ENCODE data around the gene IL1RAPL1.

Gene IL1RAPL1

GRCh38 chrX:29561417-29561816, 974.2 kb downstream of the IL1RAPL1 start:
- Histone ChIP-seq H3K36me3 (ENCODE audit: low read length) (no peaks in the 10 kb centered on the region), H3K9me3 (ENCODE audit: insufficient read depth, low read length) (no peaks in the 10 kb centered on the region), H3K9ac (ENCODE audit: low read length) (no peak overlapping the region), H3K4me3 (ENCODE audit: insufficient read depth, low read length, poor library complexity, severe bottlenecking) (no peak overlapping the region), H3F3A (ENCODE audit: insufficient read depth) (no peaks in the 10 kb centered on the region), H3K27ac (ENCODE audit: low read depth, low read length) (no peak overlapping the region), H3K27me3 (ENCODE audit: low read length) (no peaks in the 10 kb centered on the region), H4K20me1 (ENCODE audit: low read depth, low read length) (no peaks in the 10 kb centered on the region), H2AFZ (ENCODE audit: low read depth, low read length, severe bottlenecking) (no peak overlapping the region), H3K9me2 (replicated peaks; ENCODE audit: insufficient read depth, low read length) (no peaks in the 10 kb centered on the region), H3K4me2 (ENCODE audit: low read depth, low read length, poor library complexity, severe bottlenecking) (no peak overlapping the region), H3K79me2 (ENCODE audit: insufficient read depth, low read length) (no peaks in the 10 kb centered on the region)
- TF ChIP-seq EZH2phosphoT487 (conservative IDR thresholded peaks at IDR 0.05; ENCODE audit: low read length), result no peak
- TF ChIP-seq, protein P1, sequence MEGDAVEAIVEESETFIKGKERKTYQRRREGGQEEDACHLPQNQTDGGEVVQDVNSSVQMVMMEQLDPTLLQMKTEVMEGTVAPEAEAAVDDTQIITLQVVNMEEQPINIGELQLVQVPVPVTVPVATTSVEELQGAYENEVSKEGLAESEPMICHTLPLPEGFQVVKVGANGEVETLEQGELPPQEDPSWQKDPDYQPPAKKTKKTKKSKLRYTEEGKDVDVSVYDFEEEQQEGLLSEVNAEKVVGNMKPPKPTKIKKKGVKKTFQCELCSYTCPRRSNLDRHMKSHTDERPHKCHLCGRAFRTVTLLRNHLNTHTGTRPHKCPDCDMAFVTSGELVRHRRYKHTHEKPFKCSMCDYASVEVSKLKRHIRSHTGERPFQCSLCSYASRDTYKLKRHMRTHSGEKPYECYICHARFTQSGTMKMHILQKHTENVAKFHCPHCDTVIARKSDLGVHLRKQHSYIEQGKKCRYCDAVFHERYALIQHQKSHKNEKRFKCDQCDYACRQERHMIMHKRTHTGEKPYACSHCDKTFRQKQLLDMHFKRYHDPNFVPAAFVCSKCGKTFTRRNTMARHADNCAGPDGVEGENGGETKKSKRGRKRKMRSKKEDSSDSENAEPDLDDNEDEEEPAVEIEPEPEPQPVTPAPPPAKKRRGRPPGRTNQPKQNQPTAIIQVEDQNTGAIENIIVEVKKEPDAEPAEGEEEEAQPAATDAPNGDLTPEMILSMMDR (IDR thresholded peaks at IDR 0.05; ENCODE audit: insufficient read depth, low read length, poor library complexity, severe bottlenecking), result no peak

DNA sequence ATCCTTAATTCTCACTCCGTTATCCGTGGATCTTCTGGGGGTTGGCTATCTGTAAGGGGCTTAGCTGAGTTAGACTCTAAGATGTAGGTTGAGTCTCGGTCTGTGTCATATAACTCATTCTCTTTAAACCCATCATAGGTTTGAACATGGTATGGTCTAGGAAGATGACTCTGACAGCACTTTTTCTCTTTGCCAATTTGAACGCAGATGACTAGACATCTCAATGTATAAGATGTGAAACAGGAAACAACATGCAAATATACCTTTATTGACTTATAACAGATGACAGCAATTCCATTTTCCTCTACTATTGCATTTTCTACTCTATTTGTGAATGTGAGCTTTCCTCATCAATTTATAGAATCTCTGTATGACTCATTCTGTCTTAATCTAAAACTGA, 993.3 kb downstream of the IL1RAPL1 start:
- H3K9me3 ChIP-seq (ENCODE audit: insufficient read depth, low read length), result no peaks in the 10 kb centered on the region
- no peak overlapping the region for H3K4me3 ChIP-seq (ENCODE audit: insufficient read depth, low read length, poor library complexity, severe bottlenecking)

DNA sequence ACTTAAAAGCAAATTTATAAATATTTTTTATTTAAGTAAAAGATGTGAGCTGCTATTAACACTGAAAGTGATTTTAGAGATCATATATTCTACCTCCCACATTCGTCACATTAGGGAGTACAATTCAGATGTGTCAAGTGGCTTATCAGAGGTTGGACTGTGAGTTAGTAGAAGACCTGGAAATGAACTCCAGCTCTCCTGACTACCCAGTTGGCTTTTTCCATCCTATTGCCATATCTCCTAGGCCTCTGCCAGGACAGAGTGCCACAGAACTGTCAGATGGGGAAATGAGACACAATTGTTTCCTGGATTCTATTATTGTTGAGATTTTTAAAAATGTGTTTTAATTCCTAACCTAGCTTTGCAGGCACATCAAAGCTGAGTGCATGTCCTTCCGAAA, 994.0 kb downstream of the IL1RAPL1 start:
- no peaks in the 10 kb centered on the region for H3K79me2 ChIP-seq (ENCODE audit: insufficient read depth, low read length)
- H3K4me2 ChIP-seq (ENCODE audit: low read depth, low read length, poor library complexity, severe bottlenecking), result no peak overlapping the region
- H3K27me3 ChIP-seq (ENCODE audit: low read length), result no peaks in the 10 kb centered on the region
- no peaks in the 10 kb centered on the region for H3K36me3 ChIP-seq (ENCODE audit: low read length)
- H3F3A ChIP-seq (ENCODE audit: insufficient read depth), result no peaks in the 10 kb centered on the region
- no peak for TF ChIP-seq EZH2phosphoT487 (conservative IDR thresholded peaks at IDR 0.05; ENCODE audit: low read length)
- H3K27ac ChIP-seq (ENCODE audit: low read depth, low read length), result no peak overlapping the region
- no peak overlapping the region for H3K9ac ChIP-seq (ENCODE audit: low read length)
- no peaks in the 10 kb centered on the region for H3K9me2 ChIP-seq (replicated peaks; ENCODE audit: insufficient read depth, low read length)
- H3K9me3 ChIP-seq (ENCODE audit: insufficient read depth, low read length), result no peaks in the 10 kb centered on the region
- H4K20me1 ChIP-seq (ENCODE audit: low read depth, low read length), result no peaks in the 10 kb centered on the region
- no peak overlapping the region for H2AFZ ChIP-seq (ENCODE audit: low read depth, low read length, severe bottlenecking)
- no peak overlapping the region for H3K4me3 ChIP-seq (ENCODE audit: insufficient read depth, low read length, poor library complexity, severe bottlenecking)

More for the DNA sequence above, 993.3 kb downstream of the IL1RAPL1 start:
- Histone ChIP-seq H3K79me2 (ENCODE audit: insufficient read depth, low read length) (no peaks in the 10 kb centered on the region), H3K27me3 (ENCODE audit: low read length) (no peaks in the 10 kb centered on the region), H3K9ac (ENCODE audit: low read length) (no peak overlapping the region), H3F3A (ENCODE audit: insufficient read depth) (no peaks in the 10 kb centered on the region), H3K9me2 (replicated peaks; ENCODE audit: insufficient read depth, low read length) (no peaks in the 10 kb centered on the region), H3K27ac (ENCODE audit: low read depth, low read length) (no peak overlapping the region), H4K20me1 (ENCODE audit: low read depth, low read length) (no peaks in the 10 kb centered on the region), H3K4me2 (ENCODE audit: low read depth, low read length, poor library complexity, severe bottlenecking) (no peak overlapping the region), H3K36me3 (ENCODE audit: low read length) (no peaks in the 10 kb centered on the region), H2AFZ (ENCODE audit: low read depth, low read length, severe bottlenecking) (no peak overlapping the region)
- TF ChIP-seq EZH2phosphoT487 (conservative IDR thresholded peaks at IDR 0.05; ENCODE audit: low read length), result no peak
- TF ChIP-seq, protein P1 (IDR thresholded peaks at IDR 0.05; ENCODE audit: insufficient read depth, low read length, poor library complexity, severe bottlenecking), result no peak

DNA sequence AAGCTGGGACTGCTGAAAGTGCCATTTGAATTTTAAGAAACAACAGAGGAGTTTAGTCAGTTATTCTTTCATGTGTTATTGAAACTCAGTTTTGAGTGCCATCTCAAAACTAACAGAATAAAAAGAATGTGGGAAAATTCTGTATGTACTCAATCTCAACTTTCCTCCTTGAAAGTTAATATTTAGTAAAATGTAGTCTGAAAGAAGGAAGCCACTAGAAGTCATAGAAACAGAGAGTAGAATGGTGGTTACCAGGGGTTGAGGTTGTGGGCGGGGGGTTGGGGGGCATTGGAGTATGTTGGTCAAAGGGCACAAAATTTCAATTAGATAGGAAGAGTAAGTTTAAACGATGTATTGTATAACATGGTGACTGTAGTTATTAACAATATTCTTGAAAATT, 999.9 kb downstream of the IL1RAPL1 start:
- Histone ChIP-seq H3K9me2 (replicated peaks; ENCODE audit: insufficient read depth, low read length) (no peaks in the 10 kb centered on the region), H3K4me3 (ENCODE audit: insufficient read depth, low read length, poor library complexity, severe bottlenecking) (no peak overlapping the region), H3K27me3 (ENCODE audit: low read length) (no peaks in the 10 kb centered on the region), H3K9me3 (ENCODE audit: insufficient read depth, low read length) (no peaks in the 10 kb centered on the region), H2AFZ (ENCODE audit: low read depth, low read length, severe bottlenecking) (no peak overlapping the region), H3K36me3 (ENCODE audit: low read length) (no peaks in the 10 kb centered on the region), H3K27ac (ENCODE audit: low read depth, low read length) (no peak overlapping the region), H3K9ac (ENCODE audit: low read length) (no peak overlapping the region), H3K79me2 (ENCODE audit: insufficient read depth, low read length) (no peaks in the 10 kb centered on the region), H4K20me1 (ENCODE audit: low read depth, low read length) (no peaks in the 10 kb centered on the region), H3F3A (ENCODE audit: insufficient read depth) (no peaks in the 10 kb centered on the region), H3K4me2 (ENCODE audit: low read depth, low read length, poor library complexity, severe bottlenecking) (no peak overlapping the region)
- TF ChIP-seq EZH2phosphoT487 (conservative IDR thresholded peaks at IDR 0.05; ENCODE audit: low read length), result no peak
- TF ChIP-seq, protein P1 (IDR thresholded peaks at IDR 0.05; ENCODE audit: insufficient read depth, low read length, poor library complexity, severe bottlenecking), result no peak
